HepG2 (cell line): Measurements from ENCODE around the gene RPP25L. TPM values are rescaled to one million over a fixed set of nuclear protein-coding genes. Genes with fewer than 3 reads are reported as not detected.

Experiments used
- ATF7 ChIP-seq, 2 experiments: fragments of 450-650 bp in 1 of 2; sonication (generic) in 1 of 2; formaldehyde crosslinking in 1 of 2; IDR thresholded peaks; 2 replicates each; pipeline versions ENCODE4 v1.4.0 to v1.6.1; 2016 to 2020; ENCODE audit warnings: antibody characterized with exemption in 1 of 2, mild to moderate bottlenecking in 1 of 2, missing genetic modification reagents in 1 of 2
- ATF7-NPFF ChIP-seq: sonication (generic); formaldehyde crosslinking; IDR thresholded peaks from 2 replicates; pipeline ENCODE4 v1.8.1; 2023; ENCODE audit warnings: mild to moderate bottlenecking, low read depth, missing genetic modification reagents, moderate library complexity
- GABPB1 ChIP-seq: IDR thresholded peaks from 2 replicates; pipeline ENCODE4 v1.6.1; 2016; ENCODE audit warnings: mild to moderate bottlenecking, missing genetic modification reagents, moderate library complexity, missing compliant biosample characterization
- GATA4 ChIP-seq: sonication (generic); IDR thresholded peaks from 2 replicates; pipeline ENCODE4 v1.6.1; 2016; ENCODE audit warnings: antibody characterized with exemption, low read depth, borderline replicate concordance
- HDAC6 ChIP-seq: fragments of 200-600 bp; sonication (generic); IDR thresholded peaks from 2 replicates; pipeline ENCODE4 v1.7.0; 2017; ENCODE audit warnings: mild to moderate bottlenecking, antibody characterized with exemption, low read length, low read depth
- HMGXB3 ChIP-seq: sonication (generic); formaldehyde crosslinking; IDR thresholded peaks from 2 replicates; pipeline ENCODE4 v1.4.0; 2020; ENCODE audit warnings: missing genetic modification reagents, borderline replicate concordance
- KAT7 ChIP-seq: IDR thresholded peaks from 2 replicates; pipeline ENCODE4 v1.6.1; 2018; ENCODE audit warnings: borderline replicate concordance, missing compliant biosample characterization
- SRY ChIP-seq: sonication (generic); formaldehyde crosslinking; IDR thresholded peaks from 2 replicates; pipeline ENCODE4 v1.8.0; 2022; ENCODE audit warnings: mild to moderate bottlenecking, missing genetic modification reagents
- STAG1 ChIP-seq: sonication (generic); formaldehyde crosslinking; IDR thresholded peaks from 2 replicates; pipeline ENCODE4 v1.4.0; 2020; ENCODE audit warnings: missing genetic modification reagents
- YEATS4 ChIP-seq: sonication (generic); formaldehyde crosslinking; IDR thresholded peaks from 2 replicates; pipeline ENCODE4 v1.4.0; 2020; ENCODE audit warnings: missing genetic modification reagents, borderline replicate concordance
- ZBTB7A ChIP-seq: sonication (generic); formaldehyde crosslinking; IDR thresholded peaks from 2 replicates; pipeline ENCODE4 v1.8.0; 2022; ENCODE audit warnings: mild to moderate bottlenecking, missing genetic modification reagents
- ZNF143 ChIP-seq: sonication (generic); formaldehyde crosslinking; IDR thresholded peaks from 2 replicates; pipeline ENCODE4 v1.4.0; 2020; ENCODE audit warnings: missing genetic modification reagents
- ZNF280B ChIP-seq: sonication (generic); formaldehyde crosslinking; IDR thresholded peaks from 2 replicates; pipeline ENCODE4 v1.5.0; 2020; ENCODE audit warnings: missing genetic modification reagents, mild to moderate bottlenecking, borderline replicate concordance
- ZNF337 ChIP-seq: sonication (generic); formaldehyde crosslinking; IDR thresholded peaks from 2 replicates; pipeline ENCODE4 v1.5.1; 2020; ENCODE audit warnings: missing genetic modification reagents, low read depth, mild to moderate bottlenecking, borderline replicate concordance
- ZNF503 ChIP-seq: sonication (generic); formaldehyde crosslinking; IDR thresholded peaks from 2 replicates; pipeline ENCODE4 v1.4.0; 2020; ENCODE audit warnings: missing genetic modification reagents
- ZNF770 ChIP-seq: sonication (generic); formaldehyde crosslinking; IDR thresholded peaks from 2 replicates; pipeline ENCODE4 v1.5.0; 2020; ENCODE audit warnings: mild to moderate bottlenecking, missing genetic modification reagents
- ZNF839 ChIP-seq: sonication (generic); formaldehyde crosslinking; IDR thresholded peaks from 2 replicates; pipeline ENCODE4 v1.4.0; 2020; ENCODE audit warnings: missing genetic modification reagents, mild to moderate bottlenecking, borderline replicate concordance
- polyA plus RNA-seq, 8 experiments: library from polyadenylated mRNA; depleted of rRNA in 3 of 8; stranded (reverse) in 7 of 8; unstranded in 1 of 8; fragments of >200 nt; fragmentation: Illumina TruSeq in 4 of 8; extraction: Trizol in 4 of 8; gene quantifications; 2 replicates each; pipeline versions ENCODE4 v1.2.1 to v1.2.3, GENCODE V29; 2011 to 2016; ENCODE audit warnings: low read depth in 4 of 8, missing spikeins in 1 of 8, mixed read lengths in 1 of 8; ENCODE audit not compliant: insufficient read depth in 1 of 8
- total RNA-seq, 5 experiments: library from RNA; depleted of rRNA; stranded (reverse); fragments of >200 nt; fragmentation: Illumina TruSeq; extraction: Trizol; gene quantifications; 2 replicates each; pipeline ENCODE4 v1.2.3, GENCODE V29; 2016; ENCODE audit warnings: low read depth in 1 of 5

RPP25L gene
- total and polyA plus RNA-seq, 2 of the 13 experiments (the other 11 are each of a cell fraction or from before 2014, with no cell fraction given), result 24.5 to 27.3 TPM

- peak; percentile 93 for TF ChIP-seq STAG1
- TF ChIP-seq ZNF503 (CRISPR knock-in tag), result no peak
- no peak for TF ChIP-seq SRY (CRISPR knock-in tag)
- no peak for TF ChIP-seq ATF7-NPFF (CRISPR knock-in tag)
- no peak for TF ChIP-seq HDAC6
- TF ChIP-seq ZNF337 (CRISPR knock-in tag), result no peak
- TF ChIP-seq GABPB1 (CRISPR knock-in tag), result no peak
- no peak for TF ChIP-seq ZNF280B (CRISPR knock-in tag)
- no peak for TF ChIP-seq ZNF143
- no peak for TF ChIP-seq ZNF839 (CRISPR knock-in tag)
- TF ChIP-seq YEATS4 (CRISPR knock-in tag), result no peak
- no peak for TF ChIP-seq ZBTB7A (CRISPR knock-in tag)
- TF ChIP-seq ATF7 (IDR thresholded peaks at IDR 0.05), result no peak
- TF ChIP-seq ATF7 (CRISPR knock-in tag; IDR thresholded peaks at IDR 0.05), result no peak
- TF ChIP-seq HMGXB3 (CRISPR knock-in tag), result 0 out of 2 replicates have a peak, but pooled peaks have one; percentile 32
- no peak for TF ChIP-seq ZNF770 (CRISPR knock-in tag)
- no peak for TF ChIP-seq KAT7
- TF ChIP-seq GATA4, result no peak
Observed at GRCh38 chr9:34603610-34604231, 8.2 kb downstream of the RPP25L start (continued).
